ENCODE data around the gene MKLN1.
"Not testable (repeated sequence)": the region's sequence is repeated elsewhere in the genome, so short reads cannot be mapped to it uniquely, and the experiment has no call there.

Gene MKLN1

GRCh38 chr7:131501422-131501821 is 173.7 kb downstream of the MKLN1 start:
- DNase-seq (ENCODE audit: low spot score), result peak; percentile 52

GRCh38 chr7:131501930-131502685 is 174.4 kb downstream of the MKLN1 start:
- DNase-seq (ENCODE audit: low spot score), result no peak

GRCh38 chr7:131502810-131503508 is 175.3 kb downstream of the MKLN1 start:
- no peak for DNase-seq (ENCODE audit: low spot score)

DNA sequence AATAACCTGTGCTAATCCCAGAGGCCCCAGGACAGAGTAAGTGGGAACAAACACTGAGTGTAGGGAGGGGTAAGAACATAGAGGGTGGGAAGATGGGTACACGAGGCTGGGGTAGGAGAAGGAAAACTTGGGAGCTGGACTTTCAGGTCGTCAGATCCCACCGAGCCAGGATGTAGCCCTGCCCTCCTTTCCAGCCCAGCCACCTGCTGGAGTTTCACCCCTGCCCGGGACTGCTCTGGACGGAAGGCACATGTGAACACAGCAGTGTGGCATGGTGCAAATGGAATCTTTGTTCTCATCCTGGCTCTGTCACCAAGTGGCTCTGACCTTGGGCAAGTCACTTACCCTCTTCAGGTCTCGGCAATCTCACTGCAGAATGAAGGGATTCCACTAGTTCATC is 176.0 kb downstream of the MKLN1 start:
- DNase-seq (ENCODE audit: low spot score), result no peak

- no peak for DNase-seq (ENCODE audit: low spot score)
Observed at GRCh38 chr7:131504157-131504899, 176.7 kb downstream of the MKLN1 start.

- not testable (repeated sequence) for DNase-seq (ENCODE audit: low spot score)
Observed at GRCh38 chr7:131505037-131505620, 177.5 kb downstream of the MKLN1 start.

GRCh38 chr7:131505636-131506557 is 178.2 kb downstream of the MKLN1 start:
- no peak for DNase-seq (ENCODE audit: low spot score)

DNA sequence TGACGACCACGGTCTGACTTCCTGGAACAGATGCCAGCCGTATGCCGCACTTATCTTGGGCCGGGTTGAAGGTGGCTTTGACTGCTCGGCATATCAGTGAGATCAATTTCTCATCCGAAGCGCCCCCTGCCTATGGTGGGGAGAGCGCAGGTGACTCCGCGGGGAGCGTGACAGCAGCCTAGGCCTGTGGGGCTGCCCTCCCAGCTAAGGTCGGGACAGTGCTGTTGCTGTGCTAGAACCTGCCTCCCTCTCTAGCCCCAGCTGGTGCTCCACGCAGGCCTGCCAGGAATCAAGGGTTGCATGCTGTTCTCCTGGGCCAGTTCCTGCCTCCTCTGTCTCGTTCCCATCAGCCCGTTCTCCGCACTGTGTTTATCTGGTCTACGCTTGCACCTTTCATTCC is 178.9 kb downstream of the MKLN1 start:
- DNase-seq (ENCODE audit: low spot score), result no peak

- peak; percentile 73 for DNase-seq (ENCODE audit: low spot score)
Observed at GRCh38 chr7:131507592-131508331, 180.1 kb downstream of the MKLN1 start.

DNA sequence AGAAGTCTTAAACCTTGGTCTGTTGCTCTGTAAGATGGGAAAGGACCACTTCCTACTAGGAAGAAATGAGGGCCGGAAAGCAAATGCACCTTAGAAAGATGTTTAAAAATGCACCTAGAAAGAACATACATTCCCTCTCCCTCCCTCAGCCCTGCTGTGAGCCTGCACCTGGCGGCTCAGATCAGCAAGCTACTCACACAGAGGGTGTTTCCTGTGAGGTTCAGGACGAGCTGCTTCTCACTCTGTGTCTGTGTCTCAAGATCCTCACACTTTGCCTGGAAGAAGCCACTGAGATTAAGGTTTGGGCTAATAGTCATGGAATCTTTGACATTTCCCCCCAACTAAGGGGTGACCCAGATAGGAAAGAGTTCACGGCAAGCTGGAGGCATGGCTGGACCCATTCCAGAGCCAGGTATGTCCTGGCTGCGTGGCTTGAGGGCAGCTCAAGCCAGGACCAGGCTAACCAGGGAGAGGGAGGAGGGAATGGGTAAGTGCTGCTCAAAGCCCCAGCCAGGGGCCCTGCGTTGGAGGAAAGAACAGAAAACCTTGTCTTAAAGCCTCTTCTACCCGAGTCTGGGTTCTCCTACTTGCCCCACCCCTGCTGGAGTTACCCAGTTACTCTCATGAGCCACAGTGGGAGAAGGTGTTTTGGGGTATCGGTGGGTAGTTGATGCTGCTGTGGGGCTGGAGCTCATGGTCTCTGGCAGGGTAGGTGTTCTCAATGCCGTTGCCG is 181.2 kb downstream of the MKLN1 start:
- no peak for DNase-seq (ENCODE audit: low spot score)

DNA sequence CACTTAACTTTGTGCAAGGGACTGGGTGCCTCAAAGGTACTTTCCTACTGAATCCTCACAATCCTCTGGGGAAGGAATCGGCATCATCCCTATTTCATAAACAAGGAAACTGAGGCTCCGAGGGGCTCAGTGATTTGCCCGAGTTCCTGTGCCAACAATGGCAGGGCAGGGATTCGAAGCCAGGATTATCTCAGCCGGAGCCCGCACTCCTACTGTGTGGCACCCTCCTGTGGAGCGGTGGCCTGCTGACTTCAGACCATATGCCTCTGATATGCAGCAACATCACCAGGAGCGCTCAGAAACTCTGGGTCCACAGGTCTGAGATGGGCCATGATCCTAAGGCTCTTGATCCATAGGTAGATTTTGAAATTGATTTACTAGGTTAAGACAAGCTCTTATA is 182.1 kb downstream of the MKLN1 start:
- DNase-seq (ENCODE audit: low spot score), result no peak

DNA sequence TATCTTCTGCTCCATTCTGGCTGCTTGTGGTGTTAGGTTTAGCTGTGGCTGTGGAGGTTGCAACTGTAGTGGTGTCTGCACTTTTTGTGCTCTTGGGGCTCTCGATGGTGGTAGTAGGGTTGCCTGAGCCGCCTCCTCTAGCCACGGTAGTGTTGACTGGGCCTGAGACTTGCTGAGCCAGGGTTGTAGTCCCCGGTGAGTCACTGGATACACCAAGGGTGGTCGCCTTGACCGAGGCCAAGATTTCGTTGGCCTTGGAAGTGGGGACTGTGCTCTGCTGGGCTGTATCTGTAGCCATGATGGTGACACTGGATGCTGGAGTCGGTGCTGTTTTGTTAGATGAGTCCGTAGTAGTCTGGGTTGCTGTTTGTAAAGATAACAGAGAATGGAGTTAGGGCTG is 183.4 kb downstream of the MKLN1 start:
- no peak for DNase-seq (ENCODE audit: low spot score)

GRCh38 chr7:131511774-131512535 is 184.3 kb downstream of the MKLN1 start:
- no peak for DNase-seq (ENCODE audit: low spot score)

DNA sequence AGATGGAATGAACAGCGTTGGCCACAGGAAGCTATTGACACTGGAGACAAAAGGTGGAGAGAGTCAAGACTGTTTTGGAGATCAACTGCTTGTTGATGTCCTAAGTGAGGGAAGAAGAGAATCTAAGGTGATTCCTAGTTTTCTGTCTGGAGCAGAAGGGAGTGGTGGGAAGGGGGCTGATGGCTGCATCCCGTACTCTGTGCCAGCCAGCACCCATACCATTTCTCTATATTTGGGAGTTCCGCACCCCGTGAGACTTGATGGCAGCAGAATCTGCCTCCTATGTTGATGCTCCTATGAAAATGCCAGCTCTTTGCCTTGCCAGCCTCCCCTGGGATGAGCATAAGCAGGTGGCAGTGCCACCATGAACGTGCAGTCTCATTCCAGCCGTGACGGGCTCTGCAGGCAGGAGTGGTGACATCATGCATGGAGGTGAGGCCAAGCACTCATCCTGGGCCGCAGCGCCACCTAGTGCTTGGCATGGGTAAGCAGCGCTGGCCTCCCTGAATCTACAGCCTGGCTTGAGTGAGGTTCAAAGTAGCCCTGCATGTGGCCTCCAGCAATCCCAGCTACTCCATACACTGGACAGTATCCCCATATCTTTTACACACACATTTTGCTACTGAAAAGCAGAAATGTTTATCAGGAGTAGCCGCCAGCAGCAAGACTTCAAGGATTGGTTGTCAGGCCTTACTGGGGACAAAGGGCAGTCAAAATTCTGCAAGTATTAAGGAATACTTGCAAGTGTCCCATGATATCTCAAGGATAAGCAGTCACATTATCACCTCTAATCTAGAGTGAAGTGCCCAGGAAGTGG is 185.8 kb downstream of the MKLN1 start:
- DNase-seq (ENCODE audit: low spot score), result peak; percentile 67

- not testable (repeated sequence) for DNase-seq (ENCODE audit: low spot score)
Observed at GRCh38 chr7:131515471-131515870, 187.8 kb downstream of the MKLN1 start.

- no peak for DNase-seq (ENCODE audit: low spot score)
Observed at GRCh38 chr7:131517218-131517923, 189.7 kb downstream of the MKLN1 start.

- no peak for DNase-seq (ENCODE audit: low spot score)
Observed at GRCh38 chr7:131518626-131519025, 190.9 kb downstream of the MKLN1 start.

Data from CD4-positive, alpha-beta T cell treated with Interleukin-6 at 100 ng/mL for 8 hours (primary cell).